ENCODE measurements around the gene C6orf132. TPM values are rescaled to one million over a fixed set of nuclear protein-coding genes. Genes with fewer than 3 reads are reported as not detected.

The C6orf132 gene
- total and polyA plus RNA-seq, 9 of the 15 experiments (the other 6 are each of a cell fraction or from before 2014, with no cell fraction given), result 0.06 to 0.35 (median 0.14) TPM

- TF ChIP-seq ETV6 (IDR thresholded peaks at IDR 0.05; ENCODE audit: borderline replicate concordance in 1 of 2, low read depth in 2 of 2, low read length in 1 of 2), result no peak
- TF ChIP-seq ETV6 (CRISPR knock-in tag; IDR thresholded peaks at IDR 0.05; ENCODE audit: borderline replicate concordance), result no peak
- TF ChIP-seq FOXP4 (CRISPR knock-in tag; IDR thresholded peaks at IDR 0.05; ENCODE audit: borderline replicate concordance), result no peak
- TF ChIP-seq CBFA2T3 (IDR thresholded peaks at IDR 0.05), result peak; percentile 95
- TF ChIP-seq SAFB2 (IDR thresholded peaks at IDR 0.05; ENCODE audit: borderline replicate concordance, low read depth, low read length, severe bottlenecking), result no peak
- peak; percentile 37; the same call in 1 of the 2 replicates for TF ChIP-seq STAG1 (CRISPR knock-in tag; IDR thresholded peaks at IDR 0.05; ENCODE audit: borderline replicate concordance)
- TF ChIP-seq TCF3 (CRISPR knock-in tag; IDR thresholded peaks at IDR 0.05), result peak; percentile 89
- peak; percentile 80 for TF ChIP-seq ARID1B (IDR thresholded peaks at IDR 0.05)
- peak; percentile 81; the same call in 1 of the 2 replicates for TF ChIP-seq KLF16 (IDR thresholded peaks at IDR 0.05)
- peak; percentile 48 to 76 for TF ChIP-seq RAD21 (CRISPR knock-in tag; conservative IDR thresholded peaks at IDR 0.05 in 1 of 2, IDR thresholded peaks at IDR 0.05 in 1 of 2)
- no peak for TF ChIP-seq GTF2A2 (tag; IDR thresholded peaks at IDR 0.05)
- no peak for TF ChIP-seq ZFP36 (IDR thresholded peaks at IDR 0.05; ENCODE audit: low read depth, low read length, partially characterized antibody)
- no peak for TF ChIP-seq GABPB2 (CRISPR knock-in tag; conservative IDR thresholded peaks at IDR 0.05)
- TF ChIP-seq EHMT2 (IDR thresholded peaks at IDR 0.05), result no peak
- TF ChIP-seq RCOR1 (IDR thresholded peaks at IDR 0.05; ENCODE audit: borderline replicate concordance in 1 of 2, low read depth in 2 of 2, low read length in 2 of 2), result peak; percentile 48 to 94; a peak in 3 of 4 replicates
- no peak for TF ChIP-seq SLC30A9 (CRISPR knock-in tag; IDR thresholded peaks at IDR 0.05)
- no peak for TF ChIP-seq E4F1 (CRISPR knock-in tag; IDR thresholded peaks at IDR 0.05; ENCODE audit: borderline replicate concordance)
- 0 out of 2 replicates have a peak, but pooled peaks have one; percentile 24 for TF ChIP-seq BCL6 (CRISPR knock-in tag; IDR thresholded peaks at IDR 0.05)
- TF ChIP-seq JUND (IDR thresholded peaks at IDR 0.05; ENCODE audit: borderline replicate concordance, low read depth, low read length), result 0 out of 2 replicates have a peak, but pooled peaks have one; percentile 14
- peak; percentile 55; the same call in 1 of the 3 replicates for TF ChIP-seq JUND (tag; IDR thresholded peaks at IDR 0.05; ENCODE audit: borderline replicate concordance, low read depth, low read length)
- peak in 1 of 3 experiments; percentile 7 for TF ChIP-seq YY1 (IDR thresholded peaks at IDR 0.05; ENCODE audit: borderline replicate concordance in 1 of 3, control insufficient read depth in 1 of 3, extremely low read depth in 1 of 3, insufficient read depth in 3 of 3, insufficient read length in 1 of 3, insufficient replicate concordance in 2 of 3, low read depth in 1 of 3, low read length in 2 of 3)
- TF ChIP-seq ATF7 (IDR thresholded peaks at IDR 0.05), result peak; percentile 34
These were observed 13.7 kb downstream of the C6orf132 start (continued) for GRCh38 chr6:42128460-42129359.

Data from K562 (cell line).